ENCODE results near the gene CLEC11A. TPM values are rescaled to one million over a fixed set of nuclear protein-coding genes. Genes with fewer than 3 reads are reported as not detected.

CLEC11A gene
- total RNA-seq, 2 donors from 2014 or later: 2.0 to 3.4 TPM

DNA sequence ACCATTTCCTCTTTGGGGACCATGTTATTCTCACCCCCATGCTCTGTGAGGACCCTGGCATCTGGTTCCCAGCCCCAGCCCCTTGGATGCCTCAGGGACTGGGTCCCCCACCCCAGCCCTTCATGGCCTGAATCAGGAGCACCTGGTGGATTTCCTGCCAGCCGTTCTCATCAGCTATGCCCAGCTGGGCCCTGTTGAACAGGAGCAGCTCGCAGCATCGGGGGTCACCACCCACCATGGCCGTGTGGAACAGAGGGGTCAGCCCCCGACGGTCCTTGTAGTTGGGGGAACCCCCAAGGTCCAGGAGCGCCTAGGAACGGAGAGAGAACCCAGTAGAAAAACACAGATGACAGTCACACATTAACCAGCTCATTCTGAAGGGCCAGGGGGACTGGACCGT, 11.4 kb upstream of the CLEC11A start:
- Mint-ChIP-seq H3K9me3 (no peaks in the 10 kb centered on the region), H3K36me3 (ENCODE audit: insufficient read depth in 2 of 2) (no peaks in the 10 kb centered on the region), H3K4me1 (ENCODE audit: low read depth) (peaks cover 19% of the 10 kb centered on the region), H3K4me3 (no peak overlapping the region), H3K27ac (no peak overlapping the region), H3K27me3 (ENCODE audit: low read depth) (peaks cover 10% of the 10 kb centered on the region)
- DNase-seq: no peak
- no peak for ATAC-seq (replicated peaks in 1 of 2)

DNA sequence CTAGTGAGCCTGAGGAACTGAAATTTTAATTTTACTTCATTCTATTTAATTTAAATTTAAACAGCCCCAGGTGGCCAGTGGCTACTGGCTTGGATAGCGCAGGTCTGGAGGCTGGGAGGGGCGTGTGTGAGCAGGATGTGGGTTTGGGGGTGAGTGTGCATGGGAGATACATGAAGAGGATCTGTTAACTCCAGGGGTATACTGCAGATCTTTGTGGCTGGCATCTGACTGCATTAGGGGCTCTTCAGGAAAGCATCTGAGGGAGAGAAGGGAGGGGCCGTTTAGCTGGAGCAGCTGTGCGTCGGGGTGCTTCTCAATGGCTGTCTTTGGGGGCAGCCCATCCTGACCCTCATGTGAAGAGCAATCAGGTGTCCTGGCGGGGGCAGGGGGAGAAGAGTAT, 10.3 kb upstream of the CLEC11A start:
- H3K27me3 Mint-ChIP-seq (ENCODE audit: low read depth): peaks cover 18% of the 10 kb centered on the region
- H3K4me1 Mint-ChIP-seq (ENCODE audit: low read depth): peaks cover 11% of the 10 kb centered on the region
- ATAC-seq (replicated peaks in 1 of 2) (no peak), DNase-seq (no peak)
- H3K9me3 Mint-ChIP-seq: no peaks in the 10 kb centered on the region
- no peaks in the 10 kb centered on the region for H3K36me3 Mint-ChIP-seq (ENCODE audit: insufficient read depth in 2 of 2)
- peak overlapping the region in 1 of 2 donors; percentile 56 for H3K4me3 Mint-ChIP-seq
- H3K27ac Mint-ChIP-seq: no peak overlapping the region

GRCh38 chr19:50713556-50714236, 9.5 kb upstream of the CLEC11A start:
- no peak for DNase-seq
- peak overlapping the region in 1 of 2 donors; percentile 56 for H3K4me3 Mint-ChIP-seq
- H3K27me3 Mint-ChIP-seq (ENCODE audit: low read depth): peaks cover 18% of the 10 kb centered on the region
- H3K9me3 Mint-ChIP-seq: no peaks in the 10 kb centered on the region
- ATAC-seq (replicated peaks in 1 of 2): peak in 1 of 2 donors; percentile 32
- no peak overlapping the region for H3K27ac Mint-ChIP-seq
- peaks cover 9% of the 10 kb centered on the region for H3K4me1 Mint-ChIP-seq (ENCODE audit: low read depth)
- H3K36me3 Mint-ChIP-seq (ENCODE audit: insufficient read depth in 2 of 2): no peaks in the 10 kb centered on the region

- no peaks in the 10 kb centered on the region for H3K9me3 Mint-ChIP-seq
- H3K27me3 Mint-ChIP-seq (ENCODE audit: low read depth): peaks cover 32% of the 10 kb centered on the region
- no peak overlapping the region for H3K4me3 Mint-ChIP-seq
- no peaks in the 10 kb centered on the region for H3K36me3 Mint-ChIP-seq (ENCODE audit: insufficient read depth in 2 of 2)
- peaks cover 17% of the 10 kb centered on the region for H3K4me1 Mint-ChIP-seq (ENCODE audit: low read depth)
- ATAC-seq (replicated peaks in 1 of 2): no peak
- H3K27ac Mint-ChIP-seq: no peak overlapping the region
- DNase-seq: no peak
Measured at GRCh38 chr19:50716178-50717025, 6.8 kb upstream of the CLEC11A start.

DNA sequence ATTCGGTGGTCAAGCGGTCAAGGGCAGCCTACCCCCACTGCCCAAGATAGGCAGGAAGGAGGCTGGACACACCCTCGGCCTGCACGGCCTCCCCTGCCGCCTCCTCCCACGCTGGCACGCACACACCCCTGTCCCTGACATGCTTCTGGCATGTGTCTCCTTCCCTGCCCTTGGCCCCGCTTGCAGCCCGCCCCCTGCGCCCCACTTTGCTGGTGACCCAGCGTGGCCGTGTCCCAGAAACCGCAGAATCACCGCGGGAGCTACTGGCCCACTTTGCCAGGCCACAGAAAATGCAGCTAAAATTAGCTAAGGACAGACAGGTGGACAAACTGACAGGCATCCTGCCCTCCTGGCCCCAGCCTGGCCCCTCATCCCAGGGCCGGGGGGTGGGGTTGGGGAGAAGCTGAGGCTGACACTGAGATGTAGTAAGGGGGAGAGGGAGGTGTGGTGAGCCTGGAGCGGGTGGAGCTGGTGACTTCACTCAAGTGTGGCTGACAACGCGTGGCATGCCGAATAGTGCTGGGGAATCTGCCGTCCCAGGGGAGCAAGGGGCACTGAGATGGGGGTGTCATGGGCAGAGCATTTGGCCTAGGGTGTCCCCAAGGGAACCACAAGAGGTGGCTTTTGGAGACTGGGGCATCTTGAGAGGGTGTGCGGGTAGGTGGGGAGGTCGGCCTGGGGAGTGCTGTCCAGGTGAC, 6.0 kb upstream of the CLEC11A start:
- Mint-ChIP-seq H3K9me3 (no peaks in the 10 kb centered on the region), H3K27me3 (ENCODE audit: low read depth) (peaks cover 39% of the 10 kb centered on the region), H3K36me3 (ENCODE audit: insufficient read depth in 2 of 2) (no peaks in the 10 kb centered on the region), H3K27ac (no peak overlapping the region), H3K4me1 (ENCODE audit: low read depth) (peaks cover 17% of the 10 kb centered on the region), H3K4me3 (peak overlapping the region in 1 of 2 donors; percentile 47)
- ATAC-seq (replicated peaks in 1 of 2): no peak
- DNase-seq: no peak

GRCh38 chr19:50717891-50718254, 5.3 kb upstream of the CLEC11A start:
- no peak overlapping the region for H3K27ac Mint-ChIP-seq
- H3K4me3 Mint-ChIP-seq: peak overlapping the region in 1 of 2 donors; percentile 26

GRCh38 chr19:50718255-50719118, 4.7 kb upstream of the CLEC11A start:
- Mint-ChIP-seq H3K27me3 (ENCODE audit: low read depth) (peaks cover 43% of the 10 kb centered on the region), H3K4me3 (peak overlapping the region; percentile 39 to 55), H3K27ac (no peak overlapping the region), H3K4me1 (ENCODE audit: low read depth) (peaks cover 11% of the 10 kb centered on the region), H3K9me3 (no peaks in the 10 kb centered on the region), H3K36me3 (ENCODE audit: insufficient read depth in 2 of 2) (no peaks in the 10 kb centered on the region)
- DNase-seq (peak in 1 of 2 donors; percentile 31), ATAC-seq (replicated peaks in 1 of 2) (peak in 1 of 2 donors; percentile 23)

More at GRCh38 chr19:50717891-50718254, 5.3 kb upstream of the CLEC11A start:
- no peak for DNase-seq
- peaks cover 15% of the 10 kb centered on the region for H3K4me1 Mint-ChIP-seq (ENCODE audit: low read depth)
- H3K36me3 Mint-ChIP-seq (ENCODE audit: insufficient read depth in 2 of 2): no peaks in the 10 kb centered on the region
- no peaks in the 10 kb centered on the region for H3K9me3 Mint-ChIP-seq
- H3K27me3 Mint-ChIP-seq (ENCODE audit: low read depth): peaks cover 43% of the 10 kb centered on the region
- ATAC-seq (replicated peaks in 1 of 2): no peak

- H3K36me3 Mint-ChIP-seq (ENCODE audit: insufficient read depth in 2 of 2): no peaks in the 10 kb centered on the region
- no peak overlapping the region for H3K27ac Mint-ChIP-seq
- no peak overlapping the region for H3K4me3 Mint-ChIP-seq
- peaks cover 13% of the 10 kb centered on the region for H3K4me1 Mint-ChIP-seq (ENCODE audit: low read depth)
- ATAC-seq (replicated peaks in 1 of 2): no peak
- no peak for DNase-seq
- H3K27me3 Mint-ChIP-seq (ENCODE audit: low read depth): peaks cover 48% of the 10 kb centered on the region
- no peaks in the 10 kb centered on the region for H3K9me3 Mint-ChIP-seq
Measured at GRCh38 chr19:50719119-50719435, 4.1 kb upstream of the CLEC11A start.

- Mint-ChIP-seq H3K4me1 (ENCODE audit: low read depth) (peaks cover 13% of the 10 kb centered on the region), H3K36me3 (ENCODE audit: insufficient read depth in 2 of 2) (no peaks in the 10 kb centered on the region), H3K27me3 (ENCODE audit: low read depth) (peaks cover 51% of the 10 kb centered on the region), H3K4me3 (peak within 1 kb of the TSS; percentile 29 to 55), H3K9me3 (no peaks in the 10 kb centered on the region), H3K27ac (no peak within 1 kb of the TSS)
- DNase-seq (no peak), ATAC-seq (replicated peaks in 1 of 2) (no peak)
Measured at GRCh38 chr19:50719566-50719965, 3.6 kb upstream of the CLEC11A start, which contains the start of gene SHANK1. SHANK1 (minus strand) TSS chr19:50719802; CDS start chr19:50716919, 2,883 bp downstream.

GRCh38 chr19:50720181-50720920, 2.8 kb upstream of the CLEC11A start:
- ATAC-seq (replicated peaks in 1 of 2): no peak
- Mint-ChIP-seq H3K27me3 (ENCODE audit: low read depth) (peaks cover 51% of the 10 kb centered on the region), H3K27ac (no peak overlapping the region), H3K36me3 (ENCODE audit: insufficient read depth in 2 of 2) (no peaks in the 10 kb centered on the region), H3K4me1 (ENCODE audit: low read depth) (peaks cover 14% of the 10 kb centered on the region), H3K4me3 (peak overlapping the region in 1 of 2 donors; percentile 43), H3K9me3 (no peaks in the 10 kb centered on the region)
- DNase-seq: no peak

DNA sequence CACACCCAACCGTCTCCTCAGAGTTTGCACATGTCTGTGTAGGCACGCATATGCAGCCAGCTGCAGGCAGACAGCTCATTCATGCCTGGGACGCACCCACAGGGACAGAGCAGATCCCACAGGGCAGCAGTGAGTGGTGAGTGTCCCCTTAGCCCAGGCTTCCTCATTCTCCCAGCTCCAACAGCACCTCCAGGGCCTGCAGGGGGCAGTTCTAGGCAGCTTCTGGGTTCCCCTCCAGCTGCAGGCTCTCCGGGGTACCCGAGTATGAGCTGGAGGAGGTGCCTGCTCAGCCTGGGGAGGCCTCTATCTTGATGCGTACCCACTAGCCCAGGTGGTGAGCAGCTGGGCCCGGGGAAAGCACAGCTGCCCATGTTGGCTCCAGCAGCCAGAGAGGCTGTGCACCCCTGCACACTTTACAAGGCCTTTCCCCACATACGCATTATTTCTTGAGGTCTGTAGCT, 2.2 kb upstream of the CLEC11A start:
- peaks cover 51% of the 10 kb centered on the region for H3K27me3 Mint-ChIP-seq (ENCODE audit: low read depth)
- no peak overlapping the region for H3K27ac Mint-ChIP-seq
- ATAC-seq (replicated peaks in 1 of 2) (no peak), DNase-seq (no peak)
- H3K4me1 Mint-ChIP-seq (ENCODE audit: low read depth): peaks cover 20% of the 10 kb centered on the region
- no peaks in the 10 kb centered on the region for H3K36me3 Mint-ChIP-seq (ENCODE audit: insufficient read depth in 2 of 2)
- H3K9me3 Mint-ChIP-seq: no peaks in the 10 kb centered on the region
- H3K4me3 Mint-ChIP-seq: peak overlapping the region in 1 of 2 donors; percentile 43

All from activated T-cell treated with anti-CD3 and anti-CD28 coated beads, Interleukin-2, amount 50 U/mL, for 72 hours (primary cell).